Activated CD4-positive, alpha-beta memory T cell treated with anti-CD3 and anti-CD28 coated beads for 36 hours (primary cell): ENCODE measurements around the gene PRKAA1. TPM values are rescaled to one million over a fixed set of nuclear protein-coding genes. Genes with fewer than 3 reads are reported as not detected.
"Not testable (repeated sequence)": the region's sequence is repeated elsewhere in the genome, so short reads cannot be mapped to it uniquely, and the experiment has no call there.

Source experiments
- CTCF ChIA-PET: fragments of 350-600 bp; sonication (Branson Sonifier 250); formaldehyde crosslinking; loops from one replicate; lab custom pipeline; 2021; ENCODE audit warnings: antibody characterized with exemption, inconsistent platforms; lab: Charles Lee
- POLR2A ChIA-PET: fragments of 350-600 bp; sonication (Branson Sonifier 250); formaldehyde crosslinking; loops from one replicate; lab custom pipeline; 2021; ENCODE audit warnings: antibody characterized with exemption; lab: Charles Lee
- DNase-seq: peaks from one replicate; pipeline ENCODE4 v3.0.0-alpha.2; 2020
- H3K27ac Mint-ChIP-seq: one replicate; pipeline ENCODE4 v1.8.0; 2021; ENCODE audit warnings: mixed read lengths
- H3K27me3 Mint-ChIP-seq: one replicate; pipeline ENCODE4 v1.8.0; 2021; ENCODE audit warnings: mixed read lengths
- H3K36me3 Mint-ChIP-seq: one replicate; pipeline ENCODE4 v1.8.0; 2021; ENCODE audit warnings: mixed read lengths
- H3K4me1 Mint-ChIP-seq: one replicate; pipeline ENCODE4 v1.8.0; 2021; ENCODE audit warnings: low read depth, mixed read lengths
- H3K4me3 Mint-ChIP-seq: one replicate; pipeline ENCODE4 v1.8.0; 2021; ENCODE audit warnings: mild to moderate bottlenecking, mixed read lengths
- H3K9me3 Mint-ChIP-seq: one replicate; pipeline ENCODE4 v1.8.0; 2021; ENCODE audit warnings: mixed read lengths
- intact Hi-C: fragments of 100-400 bp; cut with micrococcal nuclease; formaldehyde crosslinking; loops from one replicate; pipeline ENCODE4 v1.15.1; 2023
- total RNA-seq, 2 experiments: library from RNA; stranded (reverse); gene quantifications; one replicate each; pipeline ENCODE4 v1.2.3, GENCODE V29; 2021

Gene PRKAA1
- total RNA-seq, 2 experiments from 2014 or later: 54.4 to 55.6 TPM

DNA sequence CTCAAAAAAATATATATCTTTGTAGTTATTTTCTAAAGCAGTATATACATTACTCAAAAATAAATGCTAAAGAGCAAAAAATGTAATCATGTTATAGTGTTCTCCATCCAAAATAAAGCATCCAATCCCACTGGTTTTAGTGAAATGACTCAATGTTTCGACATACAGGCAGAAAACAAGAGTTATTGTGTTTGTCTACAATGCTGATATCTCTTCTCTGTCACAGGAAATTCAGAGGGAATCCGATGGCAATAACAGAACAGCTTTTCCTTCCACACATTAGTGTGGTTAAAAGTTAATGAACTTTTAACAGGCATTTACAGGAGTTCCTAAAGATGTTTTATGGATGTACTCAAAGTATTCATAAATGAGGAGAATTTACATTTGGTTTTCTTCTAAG is 54.4 kb downstream of the PRKAA1 start:
- ChIA-PET CTCF (interaction anchor here (0.6 to 1.4 kb wide), 3 partner anchors 135 to 795 kb away, joined by 3 read pairs; no protein-coding TSS in a partner anchor), POLR2A (no interaction called here)
- H3K4me3 Mint-ChIP-seq: no peak overlapping the region
- no peak for DNase-seq
- H3K36me3 Mint-ChIP-seq: peaks cover 39% of the 10 kb centered on the region
- peaks cover 17% of the 10 kb centered on the region for H3K4me1 Mint-ChIP-seq
- peaks cover 19% of the 10 kb centered on the region for H3K9me3 Mint-ChIP-seq
- intact Hi-C loops: no loop called here
- H3K27ac Mint-ChIP-seq: no peak overlapping the region
- H3K27me3 Mint-ChIP-seq: no peaks in the 10 kb centered on the region

GRCh38 chr5:40738502-40738901 is 59.7 kb downstream of the PRKAA1 start:
- Mint-ChIP-seq H3K4me3 (no peak overlapping the region), H3K36me3 (peaks cover 39% of the 10 kb centered on the region), H3K27me3 (no peaks in the 10 kb centered on the region), H3K4me1 (peaks cover 26% of the 10 kb centered on the region), H3K9me3 (peaks cover 20% of the 10 kb centered on the region), H3K27ac (no peak overlapping the region)
- ChIA-PET CTCF (interaction anchor here (1.0 to 1.9 kb wide), 3 partner anchors 24 to 1024 kb away, joined by 4 to 8 read pairs (median 4); no protein-coding TSS in a partner anchor), POLR2A (no interaction called here)
- no peak for DNase-seq
- intact Hi-C loops: loop anchor here (5.0 kb wide), 4 partner anchors 139 to 1161 kb away; no protein-coding TSS in a partner anchor

GRCh38 chr5:40736103-40736875 is 61.9 kb downstream of the PRKAA1 start:
- DNase-seq: no peak
- ChIA-PET POLR2A (no interaction called here), CTCF (interaction anchor here (0.5 to 3.5 kb wide), 12 partner anchors 9 to 1022 kb away, joined by 3 to 20 read pairs (median 3); partner anchors contain the start of gene RPL37)
- H3K4me1 Mint-ChIP-seq: peaks cover 23% of the 10 kb centered on the region
- H3K27ac Mint-ChIP-seq: no peak overlapping the region
- peaks cover 25% of the 10 kb centered on the region for H3K36me3 Mint-ChIP-seq
- H3K4me3 Mint-ChIP-seq: no peak overlapping the region
- intact Hi-C loops: loop anchor here (1.0 to 5.0 kb wide), 9 partner anchors 48 to 1159 kb away; no protein-coding TSS in a partner anchor
- H3K27me3 Mint-ChIP-seq: no peaks in the 10 kb centered on the region
- H3K9me3 Mint-ChIP-seq: peaks cover 17% of the 10 kb centered on the region

- ChIA-PET CTCF (interaction anchor here (0.7 to 3.5 kb wide), 9 partner anchors 46 to 1021 kb away, joined by 3 to 20 read pairs (median 5); partner anchors contain the start of gene RPL37), POLR2A (no interaction called here)
- intact Hi-C loops: loop anchor here (1.0 to 5.0 kb wide), 10 partner anchors 47 to 1158 kb away; no protein-coding TSS in a partner anchor
- no peak overlapping the region for H3K4me3 Mint-ChIP-seq
- peaks cover 18% of the 10 kb centered on the region for H3K36me3 Mint-ChIP-seq
- H3K4me1 Mint-ChIP-seq: peaks cover 23% of the 10 kb centered on the region
- H3K27me3 Mint-ChIP-seq: no peaks in the 10 kb centered on the region
- peaks cover 10% of the 10 kb centered on the region for H3K9me3 Mint-ChIP-seq
- no peak overlapping the region for H3K27ac Mint-ChIP-seq
- DNase-seq: no peak
Observed at GRCh38 chr5:40735609-40736008, 62.6 kb downstream of the PRKAA1 start.

DNA sequence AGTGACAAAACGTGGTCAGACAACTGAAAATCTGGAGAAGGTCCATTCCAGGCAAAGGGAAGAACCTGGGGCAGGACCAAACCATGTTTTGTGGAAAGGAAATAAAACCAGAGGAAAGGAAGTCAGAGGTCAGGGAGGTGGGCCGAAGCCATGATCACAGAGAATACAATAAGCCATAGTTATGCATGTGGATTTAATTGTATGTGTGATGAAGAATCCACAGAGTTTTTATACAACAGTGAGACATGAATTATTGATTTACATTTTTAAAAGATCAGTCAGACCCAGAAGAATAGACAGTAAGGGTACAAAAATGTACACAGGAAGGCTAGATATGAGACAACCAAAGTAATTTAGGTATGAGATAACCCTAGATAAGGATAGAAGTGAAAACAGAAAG is 63.2 kb downstream of the PRKAA1 start:
- peaks cover 14% of the 10 kb centered on the region for H3K36me3 Mint-ChIP-seq
- POLR2A ChIA-PET: no interaction called here
- no peak overlapping the region for H3K27ac Mint-ChIP-seq
- H3K4me3 Mint-ChIP-seq: no peak overlapping the region
- CTCF ChIA-PET: interaction anchor here (1.2 to 3.5 kb wide), 4 partner anchors 139 to 1020 kb away, joined by 4 to 20 read pairs (median 8); no protein-coding TSS in a partner anchor
- H3K4me1 Mint-ChIP-seq: peaks cover 27% of the 10 kb centered on the region
- H3K9me3 Mint-ChIP-seq: peaks cover 6% of the 10 kb centered on the region
- no peak for DNase-seq
- intact Hi-C loops: loop anchor here (2.0 to 5.0 kb wide), 5 partner anchors 142 to 1158 kb away; no protein-coding TSS in a partner anchor
- no peaks in the 10 kb centered on the region for H3K27me3 Mint-ChIP-seq

- peaks cover 2% of the 10 kb centered on the region for H3K9me3 Mint-ChIP-seq
- ChIA-PET POLR2A (interaction anchor here (0.6 kb wide), 1 partner anchor 15 kb away, joined by 4 read pairs; no protein-coding TSS in a partner anchor), CTCF (interaction anchor here (1.4 to 3.5 kb wide), 3 partner anchors 785 to 1019 kb away, joined by 4 to 20 read pairs (median 8); no protein-coding TSS in a partner anchor)
- peaks cover 9% of the 10 kb centered on the region for H3K36me3 Mint-ChIP-seq
- H3K27me3 Mint-ChIP-seq: no peaks in the 10 kb centered on the region
- no peak overlapping the region for H3K27ac Mint-ChIP-seq
- H3K4me1 Mint-ChIP-seq: peaks cover 27% of the 10 kb centered on the region
- intact Hi-C loops: loop anchor here (2.0 kb wide), 1 partner anchor 227 kb away; no protein-coding TSS in a partner anchor
- no peak overlapping the region for H3K4me3 Mint-ChIP-seq
- no peak for DNase-seq
Observed at GRCh38 chr5:40733879-40734563, 64.2 kb downstream of the PRKAA1 start.

GRCh38 chr5:40733434-40733833 is 64.7 kb downstream of the PRKAA1 start:
- Mint-ChIP-seq H3K9me3 (no peaks in the 10 kb centered on the region), H3K27ac (no peak overlapping the region), H3K4me3 (no peak overlapping the region), H3K27me3 (no peaks in the 10 kb centered on the region), H3K4me1 (peaks cover 27% of the 10 kb centered on the region), H3K36me3 (peaks cover 6% of the 10 kb centered on the region)
- POLR2A ChIA-PET: no interaction called here
- intact Hi-C loops: no loop called here
- no peak for DNase-seq
- CTCF ChIA-PET: interaction anchor here (1.4 to 3.5 kb wide), 2 partner anchors 785 to 1017 kb away, joined by 4 to 20 read pairs; no protein-coding TSS in a partner anchor

DNA sequence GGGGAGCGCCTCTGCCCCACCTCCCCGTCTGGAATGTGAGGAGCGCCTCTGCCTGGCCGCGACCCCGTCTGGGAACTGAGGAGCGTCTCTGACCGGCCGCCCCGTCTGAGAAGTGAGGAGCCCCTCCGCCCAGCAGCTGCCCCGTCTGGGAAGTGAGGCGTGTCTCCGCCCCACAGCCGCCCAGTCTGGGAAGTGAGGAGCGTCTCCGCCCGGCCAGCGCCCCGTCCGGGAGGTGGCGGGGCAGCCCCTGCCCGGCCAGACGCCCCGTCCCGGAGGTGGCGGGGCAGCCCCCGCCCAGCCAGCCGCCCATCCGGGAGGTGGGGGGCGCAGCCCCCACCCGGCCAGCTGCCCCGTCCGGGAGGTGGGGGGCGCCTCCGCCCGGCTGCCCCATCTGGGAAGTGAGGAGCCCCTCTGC is 75.7 kb downstream of the PRKAA1 start:
- POLR2A ChIA-PET, intact Hi-C loops: not testable (repeated sequence)
- peaks cover 39% of the 10 kb centered on the region for H3K36me3 Mint-ChIP-seq

GRCh38 chr5:40720069-40720468 is 78.1 kb downstream of the PRKAA1 start:
- ChIA-PET POLR2A (no interaction called here), CTCF (no interaction called here)
- intact Hi-C loops: no loop called here
- Mint-ChIP-seq H3K4me1 (peaks cover 15% of the 10 kb centered on the region), H3K9me3 (peaks cover 11% of the 10 kb centered on the region), H3K36me3 (peaks cover 34% of the 10 kb centered on the region), H3K27me3 (no peaks in the 10 kb centered on the region), H3K4me3 (no peak overlapping the region), H3K27ac (no peak overlapping the region)
- DNase-seq: no peak

More for the DNA sequence above, 75.7 kb downstream of the PRKAA1 start:
- H3K27ac Mint-ChIP-seq, H3K27me3 Mint-ChIP-seq, DNase-seq, H3K4me3 Mint-ChIP-seq, H3K4me1 Mint-ChIP-seq, CTCF ChIA-PET: not testable (repeated sequence)
- H3K9me3 Mint-ChIP-seq: peaks cover 11% of the 10 kb centered on the region

GRCh38 chr5:40717281-40717680 is 80.9 kb downstream of the PRKAA1 start:
- POLR2A ChIA-PET: no interaction called here
- peaks cover 9% of the 10 kb centered on the region for H3K9me3 Mint-ChIP-seq
- H3K4me3 Mint-ChIP-seq: no peak overlapping the region
- no peaks in the 10 kb centered on the region for H3K27me3 Mint-ChIP-seq
- no peak overlapping the region for H3K27ac Mint-ChIP-seq
- no peak for DNase-seq
- H3K4me1 Mint-ChIP-seq: peaks cover 15% of the 10 kb centered on the region
- intact Hi-C loops: no loop called here
- peaks cover 34% of the 10 kb centered on the region for H3K36me3 Mint-ChIP-seq
- CTCF ChIA-PET: no interaction called here

DNA sequence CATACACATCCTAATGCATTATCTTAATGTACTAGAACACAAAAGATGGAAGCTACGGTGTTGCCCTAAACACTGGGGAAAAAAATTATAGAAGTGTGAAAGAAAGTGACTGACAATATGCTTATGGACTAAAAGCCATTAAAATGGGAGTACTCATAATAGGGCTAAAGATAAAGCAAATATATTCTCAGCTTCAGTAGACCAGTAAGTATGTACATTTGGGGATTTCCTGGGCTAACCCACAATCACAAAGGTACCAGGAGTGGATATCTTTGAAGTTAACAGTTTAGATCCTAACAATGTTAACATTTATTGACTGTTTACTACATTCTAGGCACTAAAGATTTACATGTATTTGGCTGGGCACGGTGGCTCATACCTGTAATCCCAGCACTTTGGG is 81.6 kb downstream of the PRKAA1 start:
- ChIA-PET POLR2A (no interaction called here), CTCF (interaction anchor here (0.6 kb wide), 1 partner anchor 1145 kb away, joined by 3 read pairs; no protein-coding TSS in a partner anchor)
- Mint-ChIP-seq H3K27me3 (no peaks in the 10 kb centered on the region), H3K4me3 (no peak overlapping the region), H3K4me1 (peaks cover 15% of the 10 kb centered on the region), H3K36me3 (peaks cover 32% of the 10 kb centered on the region), H3K27ac (no peak overlapping the region), H3K9me3 (peaks cover 6% of the 10 kb centered on the region)
- intact Hi-C loops: no loop called here
- DNase-seq: no peak
